Fibroblast of skin of right quadriceps (primary cell): ENCODE measurements around the gene C1orf115.
"Not testable (repeated sequence)": the region's sequence is repeated elsewhere in the genome, so short reads cannot be mapped to it uniquely, and the experiment has no call there.

Experiments
- DNase-seq: peaks from one replicate; pipeline ENCODE4 v3.0.0-alpha.2; 2013

The C1orf115 gene

GRCh38 chr1:220690140-220691052 is at the start of gene C1orf115:
TSS of gene C1orf115 (plus strand) at chr1:220690363. CDS start at chr1:220690403, 40 bp downstream.
- peak; percentile 40 for DNase-seq

GRCh38 chr1:220642285-220642684 is 47.9 kb upstream of the C1orf115 start:
- no peak for DNase-seq

GRCh38 chr1:220652995-220653394 is 37.2 kb upstream of the C1orf115 start:
- DNase-seq: no peak

- no peak for DNase-seq
Measured at GRCh38 chr1:220655509-220655908, 34.7 kb upstream of the C1orf115 start.

- no peak for DNase-seq
Measured at GRCh38 chr1:220655961-220656740, 34.0 kb upstream of the C1orf115 start.

- no peak for DNase-seq
Measured at GRCh38 chr1:220666349-220666748, 23.8 kb upstream of the C1orf115 start.

GRCh38 chr1:220669005-220669404 is 21.2 kb upstream of the C1orf115 start:
- DNase-seq: no peak

- no peak for DNase-seq
Measured at GRCh38 chr1:220670365-220670764, 19.8 kb upstream of the C1orf115 start.

GRCh38 chr1:220673921-220674320 is 16.2 kb upstream of the C1orf115 start:
- no peak for DNase-seq

- no peak for DNase-seq
Measured at GRCh38 chr1:220677251-220677650, 12.9 kb upstream of the C1orf115 start.

- DNase-seq: peak; percentile 23
Measured at GRCh38 chr1:220680085-220680687, 10.0 kb upstream of the C1orf115 start.

GRCh38 chr1:220681220-220681880 is 8.8 kb upstream of the C1orf115 start:
- DNase-seq: no peak

GRCh38 chr1:220682901-220683576 is 7.1 kb upstream of the C1orf115 start:
- no peak for DNase-seq

GRCh38 chr1:220683716-220684115 is 6.4 kb upstream of the C1orf115 start:
- DNase-seq: not testable (repeated sequence)

- no peak for DNase-seq
Measured at GRCh38 chr1:220684890-220685289, 5.3 kb upstream of the C1orf115 start.

GRCh38 chr1:220685879-220686278 is 4.3 kb upstream of the C1orf115 start:
- no peak for DNase-seq

- DNase-seq: no peak
Measured at GRCh38 chr1:220687809-220688208, 2.4 kb upstream of the C1orf115 start.

- DNase-seq: no peak
Measured at GRCh38 chr1:220689666-220690065, 497 bp upstream of the C1orf115 start.

- DNase-seq: no peak
Measured at GRCh38 chr1:220691053-220691684, 1.0 kb downstream of the C1orf115 start.

GRCh38 chr1:220692436-220693228 is 2.5 kb downstream of the C1orf115 start:
- DNase-seq: peak; percentile 39

- no peak for DNase-seq
Measured at GRCh38 chr1:220694866-220695382, 4.8 kb downstream of the C1orf115 start.
